SH-SY5Y (cell line): ENCODE data around the gene RLN2.

Experiments used
- GATA2 ChIP-seq: IDR thresholded peaks from 2 replicates; pipeline ENCODE4 v1.6.1; 2011; ENCODE audit warnings: mild to moderate bottlenecking, low read depth, low read length
- GATA3 ChIP-seq: IDR thresholded peaks from 2 replicates; pipeline ENCODE4 v1.6.1; 2011; ENCODE audit warnings: low read depth, mild to moderate bottlenecking, low read length, moderate library complexity

DNA sequence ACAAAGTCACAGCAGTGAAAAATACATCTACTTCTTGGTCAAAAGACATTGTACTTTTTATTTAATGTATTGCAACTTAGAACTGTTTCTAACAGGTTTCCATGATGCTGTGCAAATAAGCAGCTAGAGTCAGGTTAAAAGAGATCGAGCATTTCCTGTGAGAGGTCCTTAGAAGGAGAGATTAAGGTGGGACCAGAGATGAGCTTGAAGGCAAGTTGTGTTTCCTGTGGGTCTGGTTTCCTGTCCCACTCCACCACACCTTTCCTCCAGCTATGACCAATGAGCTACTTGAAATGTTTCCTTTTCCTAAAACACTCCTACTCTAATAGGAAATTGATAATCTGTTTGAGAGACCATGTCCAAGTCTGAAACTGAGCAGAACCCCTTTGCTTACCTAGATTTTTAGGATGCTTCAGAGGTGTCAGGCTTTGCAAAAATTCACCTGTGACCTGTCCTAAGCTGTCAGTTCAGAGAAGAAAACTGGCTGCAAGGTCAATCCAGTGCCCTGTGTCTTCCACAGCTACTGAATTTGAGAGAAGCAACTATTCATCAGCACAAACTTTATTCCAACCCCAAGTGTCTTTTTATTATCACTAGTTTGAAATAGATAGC is 48.2 kb upstream of the RLN2 start:
- TF ChIP-seq GATA2 (no peak), GATA3 (no peak)
